GM12878 (cell line): ENCODE measurements around the gene C15orf62. TPM values are rescaled to one million over a fixed set of nuclear protein-coding genes. Genes with fewer than 3 reads are reported as not detected.

Experiments used
- BACH1 ChIP-seq: fragments of 450-650 bp; IDR thresholded peaks from 2 replicates; pipeline ENCODE4 v1.6.1; 2017; ENCODE audit warnings: mild to moderate bottlenecking, borderline replicate concordance
- BRCA1 ChIP-seq: IDR thresholded peaks from 2 replicates; pipeline ENCODE4 v1.6.1; 2011; ENCODE audit warnings: low read depth, low read length, improper control_type of control experiment
- CBFB ChIP-seq: IDR thresholded peaks from 2 replicates; pipeline ENCODE4 v1.6.1; 2016; ENCODE audit warnings: antibody characterized with exemption, low read depth
- EZH2 ChIP-seq: IDR thresholded peaks from 2 replicates; pipeline ENCODE4 v1.6.1; 2012; ENCODE audit warnings: low read depth, mild to moderate bottlenecking, control low read depth, inconsistent platforms, low read length, borderline replicate concordance; ENCODE audit not compliant: control insufficient read depth
- HDAC2 ChIP-seq: fragments of 200-600 bp; sonication (generic); IDR thresholded peaks from 2 replicates; pipeline ENCODE4 v1.6.1; 2017
- HDAC6 ChIP-seq: fragments of 200-600 bp; sonication (generic); IDR thresholded peaks from one replicate; pipeline ENCODE4 v1.8.0; 2017; ENCODE audit warnings: antibody characterized with exemption; ENCODE audit not compliant: unreplicated experiment
- LARP7 ChIP-seq: fragments of 450-650 bp; IDR thresholded peaks from 2 replicates; pipeline ENCODE4 v1.6.1; 2017; ENCODE audit warnings: mild to moderate bottlenecking
- MEF2A ChIP-seq: IDR thresholded peaks from 2 replicates; pipeline ENCODE4 v1.6.1; 2011; ENCODE audit warnings: low read depth, mild to moderate bottlenecking, low read length, moderate library complexity; ENCODE audit not compliant: insufficient read depth
- MXI1 ChIP-seq: fragments of 150-350 bp; IDR thresholded peaks from 2 replicates; pipeline ENCODE4 v1.6.1; 2011; ENCODE audit warnings: low read depth, mild to moderate bottlenecking, inconsistent platforms, low read length, improper control_type of control experiment
- NR2C1 ChIP-seq: fragments of 450-650 bp; IDR thresholded peaks from 2 replicates; pipeline ENCODE4 v1.6.1; 2017; ENCODE audit warnings: antibody characterized with exemption, mild to moderate bottlenecking, moderate library complexity
- NR2F1 ChIP-seq: fragments of 450-650 bp; conservative IDR thresholded peaks from 2 replicates; pipeline ENCODE4 v1.6.1; 2017; ENCODE audit warnings: mild to moderate bottlenecking
- PAX8 ChIP-seq: fragments of 450-650 bp; IDR thresholded peaks from 2 replicates; pipeline ENCODE4 v1.6.1; 2017; ENCODE audit warnings: mild to moderate bottlenecking, moderate library complexity
- RCOR1 ChIP-seq: conservative IDR thresholded peaks from 2 replicates; pipeline ENCODE4 v1.6.1; 2012; ENCODE audit warnings: low read depth, low read length, improper control_type of control experiment
- SIN3A ChIP-seq: IDR thresholded peaks from 2 replicates; pipeline ENCODE4 v1.6.1; 2012; ENCODE audit warnings: low read depth, low read length, improper control_type of control experiment
- SREBF2 ChIP-seq: IDR thresholded peaks from 2 replicates; pipeline ENCODE4 v1.6.1; 2012; ENCODE audit warnings: mild to moderate bottlenecking, low read length
- TARDBP ChIP-seq: IDR thresholded peaks from 2 replicates; pipeline ENCODE4 v1.6.1; 2016; ENCODE audit warnings: borderline replicate concordance
- ZBED1 ChIP-seq: IDR thresholded peaks from 2 replicates; pipeline ENCODE4 v1.6.1; 2016; ENCODE audit warnings: borderline replicate concordance
- ZNF217 ChIP-seq: fragments of 450-650 bp; IDR thresholded peaks from 2 replicates; pipeline ENCODE4 v1.6.1; 2017; ENCODE audit warnings: antibody characterized with exemption, mild to moderate bottlenecking
- ZNF622 ChIP-seq: fragments of 450-650 bp; IDR thresholded peaks from 2 replicates; pipeline ENCODE4 v1.6.1; 2017; ENCODE audit warnings: mild to moderate bottlenecking, inconsistent platforms
- ZZZ3 ChIP-seq: IDR thresholded peaks from 2 replicates; pipeline ENCODE4 v1.6.1; 2011; ENCODE audit warnings: low read depth; ENCODE audit not compliant: control insufficient read depth, insufficient read length
- polyA plus RNA-seq, 11 experiments: library from polyadenylated mRNA; depleted of rRNA in 4 of 11; unstranded in 6 of 11; stranded (reverse) in 5 of 11; fragments of >200 nt; fragmentation: Nextera tagmentation in 4 of 11; fragmentation: Illumina TruSeq in 1 of 11; extraction: Ambion mirVana in 4 of 11; extraction: Trizol in 1 of 11; gene quantifications; 1 replicate in 1 of 11; 2 replicates in 10 of 11; pipeline versions ENCODE4 v1.2.1 to v1.2.3, GENCODE V29; 2011 to 2016; ENCODE audit warnings: inconsistent platforms in 2 of 11, missing spikeins in 2 of 11, low read depth in 1 of 11
- total RNA-seq, 4 experiments: library from RNA; depleted of rRNA in 3 of 4; stranded (reverse); fragments of >200 nt in 3 of 4; fragmentation: Illumina TruSeq in 1 of 4; extraction: Trizol in 1 of 4; gene quantifications; 2 replicates each; pipeline versions ENCODE4 v1.2.1 to v1.2.3, GENCODE V29; 2013 to 2021
- TF ChIP-seq, protein P1 (sequence below): IDR thresholded peaks from 2 replicates; pipeline ENCODE4 v1.6.1; 2012; ENCODE audit warnings: low read length, inconsistent platforms
- TF ChIP-seq, protein P2 (sequence below): IDR thresholded peaks from 2 replicates; pipeline ENCODE4 v1.6.1; 2012; ENCODE audit warnings: low read depth, low read length, improper control_type of control experiment
- TF ChIP-seq, protein P3 (sequence below): fragments of 450-650 bp; IDR thresholded peaks from 2 replicates; pipeline ENCODE4 v1.6.1; 2018; ENCODE audit warnings: mild to moderate bottlenecking, low read depth, moderate library complexity; ENCODE audit not compliant: partially characterized antibody
- TF ChIP-seq, protein P4 (sequence below): fragments of 450-650 bp; IDR thresholded peaks from 2 replicates; pipeline ENCODE4 v1.6.1; 2014; ENCODE audit warnings: mild to moderate bottlenecking
- TF ChIP-seq, protein P5 (sequence below): IDR thresholded peaks from 2 replicates; pipeline ENCODE4 v1.6.1; 2011; ENCODE audit warnings: low read depth, mild to moderate bottlenecking, low read length, moderate library complexity, borderline replicate concordance; ENCODE audit errors: extremely low read depth

The C15orf62 gene
- total and polyA plus RNA-seq, 10 of the 15 experiments (the other 5 are each of a cell fraction or from before 2014, with no cell fraction given) = 0.06 to 0.68 (median 0.40) TPM; not detected in 1

DNA sequence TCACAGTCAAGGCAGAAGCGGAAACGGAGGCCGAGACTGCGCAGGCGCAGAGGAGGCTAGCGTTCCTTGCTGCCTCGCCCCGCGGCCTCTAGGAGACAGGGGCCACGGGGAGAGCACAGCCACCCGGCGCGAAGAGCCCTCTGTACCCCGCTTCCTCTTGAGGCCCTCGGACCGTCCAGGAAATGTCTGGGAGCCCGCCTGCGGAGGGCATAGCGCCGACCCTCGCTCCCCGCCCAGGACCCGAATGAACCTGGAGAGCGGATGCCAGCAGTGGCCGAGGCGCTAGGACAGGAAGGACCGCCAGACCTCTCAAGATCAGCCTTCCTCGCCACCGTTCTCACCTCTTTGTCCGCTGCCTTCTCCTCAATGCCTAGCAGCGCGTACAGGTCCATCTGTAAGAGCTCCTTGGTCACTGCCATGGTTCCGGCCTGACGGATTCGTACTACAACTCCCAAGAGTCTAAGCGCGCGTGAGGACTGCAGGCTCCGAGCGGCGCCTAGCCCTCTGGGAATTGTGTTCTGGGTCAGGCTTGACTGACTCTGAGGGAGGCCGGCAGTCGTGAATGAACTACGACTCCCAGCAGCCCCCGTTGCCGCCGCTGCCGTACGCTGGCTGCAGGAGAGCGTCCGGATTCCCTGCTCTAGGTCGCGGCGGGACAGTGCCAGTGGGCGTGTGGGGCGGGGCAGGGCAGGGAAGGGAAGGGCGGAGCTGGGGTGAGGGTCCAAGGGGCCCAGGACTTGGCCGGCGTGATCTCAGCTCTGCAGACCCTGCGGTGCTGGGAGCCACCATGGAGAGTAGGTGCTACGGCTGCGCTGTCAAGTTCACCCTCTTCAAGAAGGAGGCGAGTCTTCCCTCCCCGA, 37.5 kb downstream of the C15orf62 start, which contains the start of the genes DNAJC17 and ZFYVE19 (continued):
- TF ChIP-seq, protein P1, sequence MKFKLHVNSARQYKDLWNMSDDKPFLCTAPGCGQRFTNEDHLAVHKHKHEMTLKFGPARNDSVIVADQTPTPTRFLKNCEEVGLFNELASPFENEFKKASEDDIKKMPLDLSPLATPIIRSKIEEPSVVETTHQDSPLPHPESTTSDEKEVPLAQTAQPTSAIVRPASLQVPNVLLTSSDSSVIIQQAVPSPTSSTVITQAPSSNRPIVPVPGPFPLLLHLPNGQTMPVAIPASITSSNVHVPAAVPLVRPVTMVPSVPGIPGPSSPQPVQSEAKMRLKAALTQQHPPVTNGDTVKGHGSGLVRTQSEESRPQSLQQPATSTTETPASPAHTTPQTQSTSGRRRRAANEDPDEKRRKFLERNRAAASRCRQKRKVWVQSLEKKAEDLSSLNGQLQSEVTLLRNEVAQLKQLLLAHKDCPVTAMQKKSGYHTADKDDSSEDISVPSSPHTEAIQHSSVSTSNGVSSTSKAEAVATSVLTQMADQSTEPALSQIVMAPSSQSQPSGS = no peak
- TF ChIP-seq RCOR1 (no peak), LARP7 (peak; percentile 80), HDAC6 (no peak), MXI1 (peak; percentile 42), SREBF2 (no peak), MEF2A (no peak), ZBED1 (no peak), SIN3A (peak; percentile 75; the same call in 1 of the 2 replicates), EZH2 (no peak), ZZZ3 (no peak), HDAC2 (no peak), ZNF217 (no peak), BRCA1 (no peak), ZNF622 (no peak), BACH1 (no peak), NR2C1 (peak; percentile 72), CBFB (no peak), NR2F1 (0 out of 2 replicates have a peak, but pooled peaks have one; percentile 23), TARDBP (peak; percentile 76), PAX8 (no peak; the same call in 1 of the 2 replicates)
- TF ChIP-seq, protein P2, sequence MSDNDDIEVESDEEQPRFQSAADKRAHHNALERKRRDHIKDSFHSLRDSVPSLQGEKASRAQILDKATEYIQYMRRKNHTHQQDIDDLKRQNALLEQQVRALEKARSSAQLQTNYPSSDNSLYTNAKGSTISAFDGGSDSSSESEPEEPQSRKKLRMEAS = peak; percentile 65
- TF ChIP-seq, protein P3, sequence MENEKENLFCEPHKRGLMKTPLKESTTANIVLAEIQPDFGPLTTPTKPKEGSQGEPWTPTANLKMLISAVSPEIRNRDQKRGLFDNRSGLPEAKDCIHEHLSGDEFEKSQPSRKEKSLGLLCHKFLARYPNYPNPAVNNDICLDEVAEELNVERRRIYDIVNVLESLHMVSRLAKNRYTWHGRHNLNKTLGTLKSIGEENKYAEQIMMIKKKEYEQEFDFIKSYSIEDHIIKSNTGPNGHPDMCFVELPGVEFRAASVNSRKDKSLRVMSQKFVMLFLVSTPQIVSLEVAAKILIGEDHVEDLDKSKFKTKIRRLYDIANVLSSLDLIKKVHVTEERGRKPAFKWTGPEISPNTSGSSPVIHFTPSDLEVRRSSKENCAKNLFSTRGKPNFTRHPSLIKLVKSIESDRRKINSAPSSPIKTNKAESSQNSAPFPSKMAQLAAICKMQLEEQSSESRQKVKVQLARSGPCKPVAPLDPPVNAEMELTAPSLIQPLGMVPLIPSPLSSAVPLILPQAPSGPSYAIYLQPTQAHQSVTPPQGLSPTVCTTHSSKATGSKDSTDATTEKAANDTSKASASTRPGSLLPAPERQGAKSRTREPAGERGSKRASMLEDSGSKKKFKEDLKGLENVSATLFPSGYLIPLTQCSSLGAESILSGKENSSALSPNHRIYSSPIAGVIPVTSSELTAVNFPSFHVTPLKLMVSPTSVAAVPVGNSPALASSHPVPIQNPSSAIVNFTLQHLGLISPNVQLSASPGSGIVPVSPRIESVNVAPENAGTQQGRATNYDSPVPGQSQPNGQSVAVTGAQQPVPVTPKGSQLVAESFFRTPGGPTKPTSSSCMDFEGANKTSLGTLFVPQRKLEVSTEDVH = no peak
- TF ChIP-seq, protein P4, sequence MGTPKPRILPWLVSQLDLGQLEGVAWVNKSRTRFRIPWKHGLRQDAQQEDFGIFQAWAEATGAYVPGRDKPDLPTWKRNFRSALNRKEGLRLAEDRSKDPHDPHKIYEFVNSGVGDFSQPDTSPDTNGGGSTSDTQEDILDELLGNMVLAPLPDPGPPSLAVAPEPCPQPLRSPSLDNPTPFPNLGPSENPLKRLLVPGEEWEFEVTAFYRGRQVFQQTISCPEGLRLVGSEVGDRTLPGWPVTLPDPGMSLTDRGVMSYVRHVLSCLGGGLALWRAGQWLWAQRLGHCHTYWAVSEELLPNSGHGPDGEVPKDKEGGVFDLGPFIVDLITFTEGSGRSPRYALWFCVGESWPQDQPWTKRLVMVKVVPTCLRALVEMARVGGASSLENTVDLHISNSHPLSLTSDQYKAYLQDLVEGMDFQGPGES = no peak
- TF ChIP-seq, protein P5, sequence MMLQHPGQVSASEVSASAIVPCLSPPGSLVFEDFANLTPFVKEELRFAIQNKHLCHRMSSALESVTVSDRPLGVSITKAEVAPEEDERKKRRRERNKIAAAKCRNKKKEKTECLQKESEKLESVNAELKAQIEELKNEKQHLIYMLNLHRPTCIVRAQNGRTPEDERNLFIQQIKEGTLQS = no peak
